ENCODE measurements around the gene EHD2.
"Not testable (repeated sequence)": the region's sequence is repeated elsewhere in the genome, so short reads cannot be mapped to it uniquely, and the experiment has no call there.

The EHD2 gene, protein sequence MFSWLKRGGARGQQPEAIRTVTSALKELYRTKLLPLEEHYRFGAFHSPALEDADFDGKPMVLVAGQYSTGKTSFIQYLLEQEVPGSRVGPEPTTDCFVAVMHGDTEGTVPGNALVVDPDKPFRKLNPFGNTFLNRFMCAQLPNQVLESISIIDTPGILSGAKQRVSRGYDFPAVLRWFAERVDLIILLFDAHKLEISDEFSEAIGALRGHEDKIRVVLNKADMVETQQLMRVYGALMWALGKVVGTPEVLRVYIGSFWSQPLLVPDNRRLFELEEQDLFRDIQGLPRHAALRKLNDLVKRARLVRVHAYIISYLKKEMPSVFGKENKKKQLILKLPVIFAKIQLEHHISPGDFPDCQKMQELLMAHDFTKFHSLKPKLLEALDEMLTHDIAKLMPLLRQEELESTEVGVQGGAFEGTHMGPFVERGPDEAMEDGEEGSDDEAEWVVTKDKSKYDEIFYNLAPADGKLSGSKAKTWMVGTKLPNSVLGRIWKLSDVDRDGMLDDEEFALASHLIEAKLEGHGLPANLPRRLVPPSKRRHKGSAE

DNA sequence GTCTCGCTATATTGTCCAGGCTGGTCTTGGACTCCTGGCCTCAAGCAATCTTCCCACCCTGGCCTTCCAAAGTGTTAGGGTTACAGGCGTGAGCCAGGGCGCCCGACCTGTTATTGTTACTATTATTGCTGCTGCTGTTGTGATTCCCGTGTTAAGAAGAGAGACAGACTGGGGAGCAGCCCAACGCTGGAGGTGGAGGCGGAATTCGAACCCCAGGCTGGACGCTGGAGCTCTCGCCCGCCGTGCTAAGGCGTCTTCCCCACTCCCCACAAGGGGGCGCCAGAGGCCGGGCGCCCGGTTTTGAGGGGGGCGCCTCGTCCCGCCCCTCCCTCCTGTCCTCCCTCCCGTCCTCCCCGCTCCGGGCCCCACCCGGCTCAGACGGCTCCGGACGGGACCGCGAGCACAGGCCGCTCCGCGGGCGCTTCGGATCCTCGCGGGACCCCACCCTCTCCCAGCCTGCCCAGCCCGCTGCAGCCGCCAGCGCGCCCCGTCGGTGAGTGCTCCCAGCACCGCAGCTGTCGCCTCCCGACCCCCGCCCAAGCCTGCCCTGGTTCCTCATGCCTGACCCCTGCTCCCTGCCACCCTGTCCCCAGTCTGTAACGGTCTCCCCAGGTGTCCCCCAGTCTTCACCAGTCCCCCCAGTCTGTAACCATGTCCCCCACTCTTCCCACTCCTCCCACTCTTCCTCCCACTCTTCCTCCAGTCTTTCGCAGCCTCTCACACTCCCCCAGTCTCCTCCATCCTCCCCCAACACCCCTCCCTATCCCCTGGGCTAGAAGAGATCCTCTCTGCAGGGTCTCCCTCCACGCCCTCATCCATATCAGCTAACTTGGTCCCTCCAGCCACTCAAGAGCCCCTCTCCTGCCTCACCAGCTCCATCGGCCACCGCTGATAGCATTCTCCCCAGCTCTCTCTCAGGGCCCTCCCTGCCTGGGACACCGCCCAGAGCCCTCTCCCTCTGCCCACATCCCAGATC, at the start of gene EHD2:
TSS of gene EHD2 (plus strand) at position 377 of the 976 bp plus-strand sequence. CDS start 3,191 bp downstream, outside the sequence.
- peak; percentile 27 to 51 for DNase-seq

DNA sequence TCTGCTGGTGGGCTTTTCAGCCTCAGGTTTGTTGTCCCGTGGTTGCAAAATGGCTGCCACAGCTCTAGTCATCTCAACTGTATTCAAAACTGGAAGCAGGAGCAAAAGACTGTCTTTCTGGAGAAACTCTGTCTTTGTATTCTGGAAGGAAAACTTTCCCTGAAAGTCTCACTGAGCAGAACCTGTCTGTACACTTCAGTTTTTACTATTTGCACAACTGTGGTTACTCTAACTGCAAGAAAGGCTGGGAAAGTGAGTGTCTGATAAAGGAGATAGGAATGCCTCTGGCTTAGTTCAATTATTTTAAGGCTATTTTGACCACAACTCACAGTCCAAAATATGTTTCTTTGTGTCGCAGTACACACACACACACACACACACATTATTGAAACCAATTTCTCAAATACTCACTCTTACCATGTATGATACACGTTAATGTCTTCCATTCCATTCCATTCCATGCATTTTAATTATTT, 49.7 kb upstream of the EHD2 start:
- no peak for DNase-seq

GRCh38 chr19:47663911-47664771, 49.1 kb upstream of the EHD2 start:
- no peak for DNase-seq

DNA sequence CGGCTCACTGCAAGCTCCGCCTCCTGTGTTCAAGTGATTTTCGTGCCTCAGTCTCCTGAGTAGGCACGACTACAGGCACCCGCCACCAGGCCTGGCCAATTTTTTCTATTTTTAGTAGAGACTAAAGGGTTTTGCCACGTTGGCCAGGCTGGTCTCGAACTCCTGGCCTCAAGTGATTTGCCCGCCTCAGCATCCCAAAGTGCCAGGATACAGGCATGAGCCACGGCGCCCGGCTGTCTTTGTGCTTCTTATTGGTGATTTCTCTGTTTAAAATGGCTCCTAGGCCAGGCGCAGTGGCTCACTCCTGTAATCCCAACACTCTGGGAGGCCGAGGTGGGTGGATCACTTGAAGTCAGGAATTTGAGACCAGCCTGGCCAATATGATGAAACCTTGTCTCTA, 44.7 kb upstream of the EHD2 start:
- not testable (repeated sequence) for DNase-seq

DNA sequence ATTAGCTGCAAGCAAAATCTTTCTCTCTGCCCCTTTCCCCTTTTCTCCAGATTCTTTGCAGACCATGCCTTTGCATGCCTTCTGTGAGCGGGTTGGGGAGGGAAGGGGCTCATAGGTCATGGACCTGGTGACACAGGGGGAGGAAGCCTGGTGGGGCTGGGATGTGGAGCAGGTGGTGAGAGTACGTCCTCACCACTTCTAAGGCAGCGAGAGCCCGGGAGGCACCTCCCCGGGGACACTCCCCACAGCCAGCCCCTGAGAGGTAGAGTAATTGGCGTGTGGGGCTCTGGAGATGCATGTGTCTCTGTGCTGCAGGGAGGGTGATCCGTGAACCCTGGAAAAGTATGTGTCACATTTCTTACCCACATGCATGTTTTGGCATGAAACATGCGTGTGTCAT, 42.5 kb upstream of the EHD2 start:
- no peak for DNase-seq

DNA sequence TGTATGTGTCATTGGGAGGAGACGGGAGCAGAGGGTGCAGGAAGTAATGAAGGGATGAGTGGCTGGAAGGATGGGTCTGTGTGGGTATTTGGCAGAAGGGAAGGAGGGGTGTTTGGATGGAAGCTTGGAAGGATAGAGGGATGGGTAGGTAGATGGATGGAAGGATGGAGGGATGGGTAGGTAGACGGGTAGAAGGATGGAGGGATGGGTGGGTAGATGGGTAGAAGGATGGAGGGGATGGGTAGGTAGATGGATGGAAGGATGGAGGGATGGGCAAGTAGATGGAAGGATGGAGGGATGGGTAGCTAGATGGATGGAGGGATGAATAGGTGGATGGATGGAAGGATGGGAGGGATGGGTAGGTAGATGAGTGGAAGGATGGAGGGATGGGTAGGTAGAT, 41.7 kb upstream of the EHD2 start:
- DNase-seq: no peak

DNA sequence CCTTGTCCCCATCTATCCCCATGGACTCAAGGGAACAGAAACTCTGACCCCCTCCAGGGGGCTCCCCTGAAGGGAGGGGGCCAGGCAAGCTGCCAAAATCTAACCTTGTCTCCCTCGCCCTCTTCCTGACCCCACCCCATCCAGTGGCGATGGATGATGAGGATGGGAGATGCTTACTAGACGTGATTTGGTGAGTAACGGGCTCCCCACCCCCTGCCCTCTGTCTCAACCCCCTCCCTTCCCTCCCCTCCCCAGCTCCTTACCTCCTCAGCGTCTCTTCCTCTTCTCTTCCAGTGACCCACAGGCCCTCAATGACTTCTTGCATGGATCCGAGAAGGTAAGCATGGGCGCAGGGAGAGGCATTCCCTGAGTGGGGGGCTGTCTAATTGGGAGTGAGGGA, 39.8 kb upstream of the EHD2 start:
- DNase-seq: no peak

GRCh38 chr19:47674548-47674947, 38.7 kb upstream of the EHD2 start:
- DNase-seq: no peak

DNA sequence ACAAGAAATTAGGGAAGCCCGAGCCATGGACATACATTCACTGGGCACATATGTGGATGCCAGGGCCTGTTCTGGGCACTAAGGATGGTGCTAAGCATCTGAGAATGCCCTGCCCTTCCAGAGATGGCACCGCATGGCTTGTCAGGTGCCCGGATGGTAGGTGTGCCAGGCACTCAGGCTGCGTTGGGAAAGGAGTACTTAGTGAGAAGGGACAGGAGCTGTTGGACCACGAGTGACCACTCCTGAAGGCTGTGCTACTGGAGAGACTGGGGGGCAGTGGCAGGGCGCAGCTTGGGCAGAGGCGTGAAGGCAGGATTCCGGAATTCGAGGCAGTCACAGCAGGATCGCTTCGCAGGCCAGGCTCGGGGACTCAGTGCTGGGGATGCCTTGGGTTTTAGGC, 38.0 kb upstream of the EHD2 start:
- no peak for DNase-seq

DNA sequence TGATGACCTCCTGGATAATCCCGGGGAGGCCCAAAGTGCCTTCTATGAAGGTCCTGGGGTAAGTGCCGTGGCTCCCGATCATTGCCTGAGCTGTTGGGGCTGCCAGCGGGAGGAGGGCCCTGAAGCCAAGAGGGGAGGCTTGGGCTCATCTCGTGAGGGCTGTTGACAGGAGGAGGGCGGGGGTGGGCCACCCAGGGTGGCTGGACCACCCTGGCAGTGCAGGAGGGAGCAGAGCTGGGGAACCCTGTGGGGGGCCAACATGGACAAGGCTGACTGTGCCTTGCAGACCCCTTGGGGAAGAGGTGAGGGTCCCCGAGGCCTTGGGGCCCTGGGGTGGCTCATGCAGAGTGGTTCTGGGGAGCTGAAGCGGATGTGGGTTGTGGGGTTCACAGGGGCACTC, 37.4 kb upstream of the EHD2 start:
- DNase-seq: no peak

GRCh38 chr19:47676811-47677210, 36.4 kb upstream of the EHD2 start:
- DNase-seq: no peak

DNA sequence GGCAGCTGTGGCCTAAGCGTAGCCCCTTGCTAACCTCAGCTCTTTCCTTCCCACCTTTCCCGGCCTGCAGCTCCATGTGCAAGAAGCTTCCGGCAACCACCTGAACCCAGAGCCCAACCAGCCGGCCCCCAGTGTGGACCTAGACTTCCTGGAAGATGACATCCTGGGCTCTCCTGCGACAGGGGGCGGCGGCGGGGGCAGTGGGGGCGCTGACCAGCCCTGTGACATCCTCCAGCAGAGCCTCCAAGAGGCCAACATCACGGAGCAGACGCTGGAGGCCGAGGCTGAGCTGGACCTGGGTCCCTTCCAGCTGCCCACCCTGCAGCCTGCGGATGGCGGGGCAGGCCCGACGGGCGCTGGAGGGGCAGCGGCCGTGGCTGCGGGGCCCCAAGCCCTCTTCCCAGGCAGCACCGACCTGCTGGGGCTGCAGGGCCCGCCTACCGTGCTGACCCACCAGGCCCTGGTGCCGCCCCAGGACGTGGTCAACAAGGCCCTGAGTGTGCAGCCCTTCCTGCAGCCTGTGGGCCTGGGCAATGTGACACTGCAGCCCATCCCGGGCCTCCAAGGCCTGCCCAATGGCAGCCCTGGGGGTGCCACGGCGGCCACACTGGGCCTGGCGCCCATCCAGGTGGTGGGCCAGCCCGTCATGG, 33.8 kb upstream of the EHD2 start:
- DNase-seq: no peak

- DNase-seq: no peak
These were observed 33.0 kb upstream of the EHD2 start for GRCh38 chr19:47679922-47680857.

GRCh38 chr19:47680858-47681332, 32.3 kb upstream of the EHD2 start:
- DNase-seq: no peak

DNA sequence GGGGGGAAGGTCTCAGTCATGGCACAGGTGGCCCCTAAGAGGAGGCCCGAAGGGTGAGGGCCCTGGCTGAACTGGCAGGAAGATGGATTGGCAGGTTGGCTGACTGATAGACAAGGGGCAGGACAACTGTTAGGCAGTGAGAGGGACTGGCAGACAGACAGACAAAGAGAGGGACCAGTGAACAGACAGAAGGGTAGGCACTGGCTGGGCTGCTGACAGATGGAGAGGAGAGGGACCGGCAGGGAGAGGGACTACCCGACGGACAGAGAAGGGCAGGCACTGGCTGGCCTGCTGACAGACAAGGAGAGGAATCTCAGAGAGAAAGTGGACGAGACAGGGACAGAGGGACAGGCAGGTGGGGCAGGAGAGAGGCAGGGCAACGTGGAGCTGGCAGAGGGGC, 31.8 kb upstream of the EHD2 start:
- DNase-seq: no peak

GRCh38 chr19:47681936-47682335, 31.3 kb upstream of the EHD2 start:
- no peak for DNase-seq

DNA sequence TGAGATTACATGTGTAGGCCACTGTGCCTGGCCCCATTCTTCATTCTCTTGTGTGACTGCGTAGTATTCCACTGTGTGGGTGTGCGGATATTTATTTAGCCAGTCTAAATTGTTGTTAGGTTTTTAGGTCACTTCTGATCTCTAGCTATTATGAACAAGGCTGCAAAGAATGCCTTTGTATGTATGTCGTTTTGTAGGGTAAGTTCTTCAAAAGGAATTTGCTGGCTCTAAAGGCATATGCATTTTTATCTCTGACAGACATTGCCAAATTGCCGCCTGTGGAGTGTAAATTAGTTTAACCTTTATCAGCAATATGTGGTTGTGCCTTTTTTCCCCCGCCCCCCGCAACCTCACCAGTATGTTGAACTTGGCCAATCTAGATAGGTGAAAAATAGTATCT, 30.3 kb upstream of the EHD2 start:
- DNase-seq: no peak

DNA sequence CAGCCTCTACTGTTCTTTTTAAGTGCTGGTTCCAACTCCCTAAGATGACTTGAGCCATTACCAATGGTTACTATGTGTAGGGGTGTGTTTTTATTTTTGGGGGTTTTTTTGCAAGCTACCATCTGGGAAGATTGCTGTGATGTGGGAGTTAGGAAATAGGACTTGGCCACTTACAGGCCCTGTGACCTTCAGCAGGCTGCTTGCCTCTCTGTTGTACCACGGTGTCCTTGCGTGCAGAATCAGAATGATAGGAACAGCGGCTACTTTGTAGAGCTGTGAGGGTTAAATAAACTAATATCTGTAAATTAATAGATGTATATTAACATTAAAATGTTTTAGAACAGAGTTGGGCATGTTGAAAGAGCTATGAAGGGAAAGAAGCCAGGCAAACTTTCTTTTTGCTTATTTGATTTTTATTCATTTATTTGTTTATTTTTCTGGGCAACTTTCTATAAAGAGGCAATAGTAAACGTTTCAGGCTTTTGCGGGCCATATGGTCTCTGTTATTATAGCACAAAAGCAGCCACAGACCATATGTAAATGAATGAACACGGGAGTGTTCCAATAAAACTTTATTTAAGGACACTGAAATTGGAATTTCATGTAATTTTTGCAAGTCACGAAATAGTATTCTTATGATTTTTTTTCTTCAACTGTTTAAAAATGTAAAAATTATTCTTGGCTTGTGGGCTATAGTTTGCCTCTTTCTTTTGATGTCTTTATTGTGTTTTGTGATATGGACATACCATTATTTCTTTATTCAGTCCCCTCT, 26.4 kb upstream of the EHD2 start:
- DNase-seq: no peak

DNA sequence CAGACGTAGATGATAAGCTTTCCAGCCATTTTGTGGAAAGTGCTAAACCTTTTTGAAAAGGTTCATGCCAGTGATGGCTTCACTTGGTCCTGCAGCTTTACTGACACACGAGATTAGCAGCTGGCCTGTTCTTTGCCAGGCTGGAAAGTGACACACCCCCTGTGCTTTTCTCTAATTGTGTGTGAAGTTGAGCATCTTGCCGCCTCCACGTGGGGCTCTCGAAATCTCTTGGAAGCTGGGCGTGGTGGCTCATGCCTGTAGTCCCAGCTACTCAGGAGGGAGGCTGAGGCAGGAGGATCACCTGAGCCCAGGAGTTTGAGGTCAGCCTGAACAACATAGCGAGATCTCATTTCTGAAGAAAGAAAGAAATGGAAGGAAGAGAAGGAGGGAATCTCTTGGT, 25.3 kb upstream of the EHD2 start:
- no peak for DNase-seq

- no peak for DNase-seq
These were observed 22.1 kb upstream of the EHD2 start for GRCh38 chr19:47691090-47691489.
